GM21360 (cell line): Measurements from ENCODE around the gene PWWP2B.
A peak's percentile ranks its signal among the peaks of the same experiment; 100 is the strongest.

Source experiments
- ATAC-seq: cut with Tn5 transposase; IDR thresholded peaks from one replicate; pipeline ENCODE4 v1.9.1; 2021; ENCODE audit warnings: mild to moderate bottlenecking, moderate library complexity; ENCODE audit not compliant: unreplicated experiment

Gene PWWP2B

GRCh38 chr10:132442636-132443035 is 45.6 kb downstream of the PWWP2B start:
- ATAC-seq: no peak

DNA sequence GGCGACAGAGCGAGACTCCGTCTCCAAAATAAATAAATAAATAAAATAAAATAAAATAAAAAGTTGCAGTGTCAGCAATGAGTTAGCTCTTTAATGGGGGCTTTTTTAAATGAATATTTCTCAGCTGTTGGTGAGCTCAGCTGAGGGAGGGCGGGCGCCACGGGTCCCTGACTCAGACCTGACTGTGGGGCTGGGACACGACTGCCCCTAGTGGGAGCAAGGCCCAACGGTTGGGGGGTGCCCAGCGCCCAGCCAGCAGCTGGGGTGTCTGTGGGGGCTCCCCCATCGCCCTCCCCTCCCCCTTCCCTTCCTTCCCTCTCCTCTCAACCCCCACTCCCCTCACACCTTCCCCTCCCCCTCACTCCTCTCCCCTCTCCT is 46.6 kb downstream of the PWWP2B start:
- ATAC-seq: peak; percentile 49

- no peak for ATAC-seq
These were observed 47.2 kb downstream of the PWWP2B start for GRCh38 chr10:132443983-132444876.

- ATAC-seq: no peak
These were observed 47.9 kb downstream of the PWWP2B start for GRCh38 chr10:132444877-132445351.

DNA sequence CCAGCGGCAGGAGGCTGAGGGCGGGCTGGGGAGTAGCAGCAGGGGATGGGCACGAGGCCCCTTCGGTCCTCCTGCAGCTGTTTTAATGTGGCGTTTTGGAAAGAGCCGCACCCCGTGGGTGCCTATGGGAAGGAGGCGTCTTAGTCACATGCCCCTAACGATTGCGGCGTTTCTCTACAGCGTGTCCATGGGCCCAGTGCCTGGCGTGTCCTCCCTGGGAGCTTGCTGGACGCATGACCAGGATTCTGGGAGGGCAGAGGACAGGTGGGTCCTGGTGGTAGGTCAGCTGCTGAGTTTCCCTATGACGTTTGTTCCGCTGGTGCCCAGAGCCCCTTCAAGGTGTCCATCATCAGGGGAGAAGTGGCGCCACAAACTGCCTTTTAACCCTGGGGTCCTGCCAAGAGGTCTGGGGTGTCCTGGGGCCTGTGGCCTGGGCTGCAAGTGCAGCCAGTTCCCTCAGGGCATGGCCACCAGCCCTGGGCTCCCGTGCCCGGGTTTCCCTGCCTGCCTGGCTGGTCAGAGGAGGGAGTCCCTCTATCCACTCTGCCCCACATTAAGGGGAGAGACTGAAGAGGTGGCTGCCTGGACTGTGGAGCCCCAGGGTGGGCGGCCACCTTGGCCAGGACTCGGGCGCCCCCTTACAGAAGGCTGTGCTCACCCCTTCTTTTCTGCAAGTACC is 48.7 kb downstream of the PWWP2B start:
- ATAC-seq: no peak

GRCh38 chr10:132446195-132446581 is 49.2 kb downstream of the PWWP2B start:
- no peak for ATAC-seq

DNA sequence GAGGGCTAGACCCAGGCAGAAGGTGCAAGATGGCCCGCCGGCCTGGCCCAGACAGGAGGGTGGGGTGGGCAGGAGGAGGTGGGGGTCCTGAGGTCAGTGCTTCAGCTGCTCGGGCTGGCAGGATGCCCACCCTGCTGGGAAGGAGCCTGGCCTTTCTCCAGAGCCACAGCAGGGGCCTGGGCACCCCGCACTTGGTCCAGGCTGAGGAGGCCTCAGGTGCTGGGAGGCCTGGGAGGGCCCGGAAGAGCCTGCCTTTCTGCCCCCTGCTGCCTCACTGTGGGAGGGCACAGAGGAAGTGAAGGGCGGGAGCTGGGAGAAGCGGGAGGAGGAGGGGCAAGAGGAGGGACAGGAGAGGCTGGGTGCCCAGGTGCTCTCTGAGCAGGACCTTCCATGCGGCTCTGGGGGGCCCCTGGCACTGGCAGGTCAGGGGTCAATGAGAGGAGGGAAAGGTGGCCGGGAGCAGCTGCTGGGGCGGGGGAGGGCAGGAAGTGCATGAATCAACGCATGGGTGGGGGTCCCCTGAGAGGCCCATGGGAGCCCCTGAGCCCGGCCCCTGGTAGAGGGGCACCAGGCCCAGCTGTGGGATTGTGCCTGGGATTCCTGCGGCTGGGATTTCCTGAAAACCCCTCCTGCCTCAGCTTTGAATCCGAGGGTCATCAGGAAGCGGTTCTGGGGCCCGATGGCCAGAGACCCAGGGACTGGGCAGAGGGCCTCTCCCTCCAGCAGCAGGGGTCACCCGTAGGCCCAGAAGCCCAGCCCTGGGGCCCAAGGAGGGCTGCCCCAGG is 49.9 kb downstream of the PWWP2B start:
- ATAC-seq: peak; percentile 62

DNA sequence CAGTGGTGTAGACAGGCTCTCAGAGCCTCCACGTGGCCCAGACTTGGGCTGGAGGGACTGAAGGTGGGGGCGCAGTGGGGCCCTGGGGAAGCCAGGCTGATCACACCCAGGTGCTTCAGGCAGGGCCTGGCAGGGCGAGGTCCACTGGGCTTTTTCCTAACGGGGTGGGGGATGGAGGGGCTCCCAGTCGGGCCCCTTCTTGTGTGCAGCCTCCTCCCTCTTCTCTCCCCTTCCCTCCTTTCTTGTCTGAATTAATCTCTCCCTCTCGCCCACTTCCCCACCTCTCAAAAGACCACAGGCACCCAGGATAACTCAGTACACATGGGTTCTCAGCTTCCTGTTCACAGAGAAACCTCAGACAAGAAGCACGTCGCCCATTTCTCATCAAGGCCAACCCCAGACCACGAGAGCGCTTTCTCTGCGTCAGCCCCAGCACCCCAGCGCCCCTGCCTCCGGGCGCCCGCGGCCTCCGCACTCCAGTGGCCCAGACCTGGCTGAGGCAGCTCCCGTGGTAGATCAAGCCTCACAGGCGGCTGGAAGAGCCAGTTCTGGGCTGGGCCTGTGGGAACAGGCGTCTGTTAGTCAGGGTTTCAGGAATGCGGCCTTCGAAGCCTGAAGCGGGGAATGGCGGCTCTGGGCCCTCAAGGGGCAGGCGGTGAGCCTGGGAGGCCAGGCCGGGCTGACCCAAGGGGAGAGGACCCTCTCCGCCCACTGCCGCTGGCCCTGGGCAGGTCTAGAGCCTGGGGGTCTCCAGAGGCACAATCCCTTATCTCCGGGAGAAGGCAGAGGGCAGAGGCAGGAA is 50.6 kb downstream of the PWWP2B start:
- no peak for ATAC-seq

DNA sequence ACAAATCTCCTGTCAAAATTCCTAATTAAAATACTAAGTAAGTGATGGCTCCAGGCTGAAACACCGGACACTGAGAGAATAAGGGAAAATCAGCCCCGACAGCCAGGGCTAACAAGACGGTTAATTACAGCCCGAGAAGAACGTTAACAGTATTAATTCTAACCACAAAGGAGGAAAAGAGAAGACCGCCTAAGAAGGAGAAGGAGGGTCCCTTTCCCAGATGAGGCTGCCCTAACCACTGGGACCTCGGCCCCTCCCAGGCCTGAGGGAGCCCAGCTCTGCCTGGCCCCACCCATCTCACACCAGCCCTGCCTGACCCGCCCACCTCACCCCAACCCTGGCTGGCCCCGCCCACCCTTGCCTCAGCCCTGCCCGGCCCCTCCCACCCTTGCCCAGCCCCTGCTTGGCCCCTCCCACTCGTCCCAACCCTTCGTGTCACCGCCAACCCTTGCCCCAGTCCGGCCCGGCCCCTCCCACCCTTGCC is 51.3 kb downstream of the PWWP2B start:
- no peak for ATAC-seq

- ATAC-seq: no peak
These were observed 52.2 kb downstream of the PWWP2B start for GRCh38 chr10:132449051-132449810.

DNA sequence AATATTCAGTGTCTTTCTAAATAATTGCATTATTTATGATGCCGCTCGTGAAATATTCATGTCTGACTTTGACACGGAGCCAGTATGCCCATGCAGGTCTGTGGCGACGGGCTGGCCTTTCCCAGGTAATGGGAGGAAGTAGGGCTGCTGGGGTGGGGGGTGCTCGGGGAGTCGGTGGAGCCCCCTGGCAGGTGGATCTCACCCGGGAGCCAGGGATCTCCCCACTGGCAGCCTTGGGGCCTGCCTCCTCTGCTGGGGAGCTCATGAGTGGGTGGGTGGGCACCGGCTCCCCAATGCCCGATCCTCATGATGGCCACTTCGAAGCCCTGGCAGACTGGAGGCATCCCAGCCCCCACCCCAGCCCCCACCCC is 52.8 kb downstream of the PWWP2B start:
- no peak for ATAC-seq

GRCh38 chr10:132450466-132450824 is 53.4 kb downstream of the PWWP2B start:
- ATAC-seq: no peak

- ATAC-seq: no peak
These were observed 54.0 kb downstream of the PWWP2B start for GRCh38 chr10:132450825-132451505.

DNA sequence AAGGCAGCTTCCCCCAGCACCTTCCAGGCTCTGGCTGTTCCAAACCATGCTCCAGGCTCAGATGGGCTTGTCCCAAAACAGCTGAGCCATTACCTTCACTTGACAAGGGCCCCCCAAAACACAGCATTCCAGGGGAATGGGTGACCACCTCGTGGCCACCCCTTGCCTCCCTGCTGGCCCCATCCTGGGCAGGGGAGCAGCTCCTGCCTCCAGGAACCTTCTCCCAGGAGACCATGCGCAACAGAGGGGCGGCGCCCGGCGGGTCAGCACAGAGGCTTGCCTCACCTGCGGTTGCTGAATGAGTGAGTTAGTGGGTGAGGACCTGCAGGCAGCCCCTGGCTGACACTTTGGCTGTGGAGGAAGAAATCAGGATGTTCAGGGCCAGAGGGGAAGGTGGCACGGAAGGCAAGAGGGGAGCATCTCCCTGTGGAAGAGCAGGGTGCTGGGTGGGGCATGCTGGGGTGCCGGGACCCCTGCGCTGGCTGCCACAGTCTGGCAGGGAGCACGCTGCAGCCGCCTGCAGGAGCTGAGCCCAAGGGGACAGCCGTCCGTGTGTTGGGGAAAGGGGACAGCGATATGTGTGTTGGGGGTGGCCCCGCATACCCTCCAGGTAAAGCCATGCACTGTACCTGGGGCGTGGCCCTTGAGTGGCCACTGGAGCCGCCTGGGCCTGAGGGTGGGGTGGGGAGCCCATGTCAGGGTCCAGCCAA is 54.7 kb downstream of the PWWP2B start:
- no peak for ATAC-seq

GRCh38 chr10:132452216-132452650 is 55.2 kb downstream of the PWWP2B start:
- ATAC-seq: no peak

GRCh38 chr10:132452651-132453469 is 55.9 kb downstream of the PWWP2B start:
- peak; percentile 68 for ATAC-seq

GRCh38 chr10:132453470-132453861 is 56.5 kb downstream of the PWWP2B start:
- ATAC-seq: no peak
